Measurements from ENCODE around the gene SREK1IP1. TPM values are rescaled to one million over a fixed set of nuclear protein-coding genes. Genes with fewer than 3 reads are reported as not detected.

The SREK1IP1 gene
- total and polyA plus RNA-seq, 7 donors, result 4.6 to 11.1 (median 6.9) TPM

- ATAC-seq (no peak), DNase-seq (no peak)
- intact Hi-C loops (cut with DNase I), result no loop called here
- H3K27me3 ChIP-seq (ENCODE audit: insufficient read depth in 3 of 3, low read length in 2 of 3), result no peaks in the 10 kb centered on the region
- no peak overlapping the region for H3K4me3 ChIP-seq
- H3K4me1 ChIP-seq, result no peaks in the 10 kb centered on the region
- no peaks in the 10 kb centered on the region for H3K9me3 ChIP-seq
- peaks cover 0 to 23% of the 10 kb centered on the region in 2 donors for H3K36me3 ChIP-seq (ENCODE audit: insufficient read depth in 1 of 2, low read depth in 1 of 2)
- no peak overlapping the region for H3K27ac ChIP-seq
- TF ChIP-seq, protein P1, sequence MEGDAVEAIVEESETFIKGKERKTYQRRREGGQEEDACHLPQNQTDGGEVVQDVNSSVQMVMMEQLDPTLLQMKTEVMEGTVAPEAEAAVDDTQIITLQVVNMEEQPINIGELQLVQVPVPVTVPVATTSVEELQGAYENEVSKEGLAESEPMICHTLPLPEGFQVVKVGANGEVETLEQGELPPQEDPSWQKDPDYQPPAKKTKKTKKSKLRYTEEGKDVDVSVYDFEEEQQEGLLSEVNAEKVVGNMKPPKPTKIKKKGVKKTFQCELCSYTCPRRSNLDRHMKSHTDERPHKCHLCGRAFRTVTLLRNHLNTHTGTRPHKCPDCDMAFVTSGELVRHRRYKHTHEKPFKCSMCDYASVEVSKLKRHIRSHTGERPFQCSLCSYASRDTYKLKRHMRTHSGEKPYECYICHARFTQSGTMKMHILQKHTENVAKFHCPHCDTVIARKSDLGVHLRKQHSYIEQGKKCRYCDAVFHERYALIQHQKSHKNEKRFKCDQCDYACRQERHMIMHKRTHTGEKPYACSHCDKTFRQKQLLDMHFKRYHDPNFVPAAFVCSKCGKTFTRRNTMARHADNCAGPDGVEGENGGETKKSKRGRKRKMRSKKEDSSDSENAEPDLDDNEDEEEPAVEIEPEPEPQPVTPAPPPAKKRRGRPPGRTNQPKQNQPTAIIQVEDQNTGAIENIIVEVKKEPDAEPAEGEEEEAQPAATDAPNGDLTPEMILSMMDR (IDR thresholded peaks at IDR 0.05), result no peak
These were observed 24.0 kb upstream of the SREK1IP1 start for GRCh38 chr5:64792469-64792868.

GRCh38 chr5:64790210-64790609 lies 21.7 kb upstream of the SREK1IP1 start:
- intact Hi-C loops (cut with DNase I), result no loop called here
- no peak for DNase-seq
- no peaks in the 10 kb centered on the region for H3K27me3 ChIP-seq (ENCODE audit: insufficient read depth in 3 of 3, low read length in 2 of 3)
- TF ChIP-seq, protein P1 (IDR thresholded peaks at IDR 0.05), result no peak
- no peak for ATAC-seq
- no peak overlapping the region for H3K27ac ChIP-seq
- peaks cover 0 to 43% of the 10 kb centered on the region in 2 donors for H3K36me3 ChIP-seq (ENCODE audit: insufficient read depth in 1 of 2, low read depth in 1 of 2)
- no peaks in the 10 kb centered on the region for H3K4me1 ChIP-seq
- 93 to 100% (median 96%) methylated on average over 1 of the region's 1 CpG for WGBS, 3 donors
- no peaks in the 10 kb centered on the region for H3K9me3 ChIP-seq
- no peak overlapping the region for H3K4me3 ChIP-seq

DNA sequence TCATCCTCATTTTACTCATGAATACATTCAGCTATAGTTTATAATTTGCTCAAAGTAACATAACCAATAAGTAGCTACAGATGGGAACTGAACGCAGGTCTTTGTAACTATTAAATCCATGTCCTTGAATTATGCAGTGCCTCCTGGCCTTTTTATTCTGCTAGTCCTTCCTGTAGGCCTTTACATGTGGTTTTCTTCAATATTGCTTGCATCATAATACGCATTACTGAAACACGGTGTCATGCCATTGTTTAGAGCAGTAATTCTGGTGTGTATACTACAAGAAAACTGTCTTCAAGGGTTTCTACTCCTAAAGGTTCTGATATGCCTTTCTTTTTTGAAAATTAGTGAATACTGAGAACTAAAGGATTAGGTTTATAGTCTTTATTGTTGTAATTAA lies 21.0 kb upstream of the SREK1IP1 start:
- ATAC-seq (no peak), DNase-seq (no peak)
- 88 to 92% (median 91%) methylated on average over 3 of the region's 3 CpGs for WGBS, 3 donors
- H3K4me1 ChIP-seq, result no peaks in the 10 kb centered on the region
- H3K36me3 ChIP-seq (ENCODE audit: insufficient read depth in 1 of 2, low read depth in 1 of 2), result peaks cover 0 to 43% of the 10 kb centered on the region in 2 donors
- intact Hi-C loops (cut with DNase I), result no loop called here
- H3K9me3 ChIP-seq, result no peaks in the 10 kb centered on the region
- TF ChIP-seq, protein P1 (IDR thresholded peaks at IDR 0.05), result no peak
- H3K27ac ChIP-seq, result no peak overlapping the region
- no peaks in the 10 kb centered on the region for H3K27me3 ChIP-seq (ENCODE audit: insufficient read depth in 3 of 3, low read length in 2 of 3)
- H3K4me3 ChIP-seq, result no peak overlapping the region

GRCh38 chr5:64788156-64788555 lies 19.7 kb upstream of the SREK1IP1 start:
- DNase-seq (no peak), ATAC-seq (no peak)
- 81 to 93% (median 85%) methylated on average over 2 of the region's 2 CpGs for WGBS, 3 donors
- Histone ChIP-seq H3K36me3 (ENCODE audit: insufficient read depth in 1 of 2, low read depth in 1 of 2) (peaks cover 0 to 49% of the 10 kb centered on the region in 2 donors), H3K9me3 (no peaks in the 10 kb centered on the region), H3K4me3 (no peak overlapping the region), H3K27me3 (ENCODE audit: insufficient read depth in 3 of 3, low read length in 2 of 3) (no peaks in the 10 kb centered on the region), H3K27ac (no peak overlapping the region), H3K4me1 (no peaks in the 10 kb centered on the region)
- TF ChIP-seq, protein P1 (IDR thresholded peaks at IDR 0.05), result no peak
- intact Hi-C loops (cut with DNase I), result no loop called here

DNA sequence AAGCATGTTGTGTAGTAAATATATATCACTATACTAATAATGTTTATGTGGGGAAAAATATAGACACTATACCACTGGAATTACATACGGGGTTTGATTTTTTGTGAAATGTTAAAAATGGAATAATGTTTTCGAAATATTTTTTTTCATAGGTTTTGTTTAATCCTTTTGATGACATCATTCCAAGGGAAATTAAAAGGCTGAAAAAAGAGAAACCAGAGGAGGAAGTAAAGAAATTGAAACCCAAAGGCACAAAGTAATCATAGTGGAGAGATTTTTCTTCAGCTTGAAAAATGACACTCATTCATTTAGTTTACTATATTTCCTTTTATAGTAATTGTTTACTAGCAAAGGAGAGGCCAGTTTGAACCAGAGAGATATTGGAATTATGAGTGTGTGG lies 17.9 kb upstream of the SREK1IP1 start:
- H3K27me3 ChIP-seq (ENCODE audit: insufficient read depth in 3 of 3, low read length in 2 of 3), result no peaks in the 10 kb centered on the region
- WGBS, 3 donors, result 92 to 96% (median 93%) methylated on average over 2 of the region's 2 CpGs
- ATAC-seq, result no peak
- H3K4me3 ChIP-seq, result no peak overlapping the region
- intact Hi-C loops (cut with DNase I), result no loop called here
- peaks cover 0 to 60% of the 10 kb centered on the region in 2 donors for H3K36me3 ChIP-seq (ENCODE audit: insufficient read depth in 1 of 2, low read depth in 1 of 2)
- TF ChIP-seq, protein P1 (IDR thresholded peaks at IDR 0.05), result no peak
- no peak for DNase-seq
- H3K9me3 ChIP-seq, result no peaks in the 10 kb centered on the region
- no peak overlapping the region for H3K27ac ChIP-seq
- no peaks in the 10 kb centered on the region for H3K4me1 ChIP-seq
